DND-41 (cell line): ENCODE measurements around the gene F10.

Source experiments
- EZH2 ChIP-seq: IDR thresholded peaks from 3 replicates; pipeline ENCODE4 v1.6.1; 2012; ENCODE audit warnings: borderline replicate concordance, low read depth, mild to moderate bottlenecking, moderate library complexity, low read length, inconsistent platforms; ENCODE audit not compliant: severe bottlenecking
- TF ChIP-seq, protein P1 (sequence below): IDR thresholded peaks from 2 replicates; pipeline ENCODE4 v1.5.1; 2012; ENCODE audit warnings: borderline replicate concordance, low read length, moderate library complexity, mild to moderate bottlenecking; ENCODE audit not compliant: poor library complexity, severe bottlenecking; ENCODE audit errors: extremely low read depth

- TF ChIP-seq, protein P1, sequence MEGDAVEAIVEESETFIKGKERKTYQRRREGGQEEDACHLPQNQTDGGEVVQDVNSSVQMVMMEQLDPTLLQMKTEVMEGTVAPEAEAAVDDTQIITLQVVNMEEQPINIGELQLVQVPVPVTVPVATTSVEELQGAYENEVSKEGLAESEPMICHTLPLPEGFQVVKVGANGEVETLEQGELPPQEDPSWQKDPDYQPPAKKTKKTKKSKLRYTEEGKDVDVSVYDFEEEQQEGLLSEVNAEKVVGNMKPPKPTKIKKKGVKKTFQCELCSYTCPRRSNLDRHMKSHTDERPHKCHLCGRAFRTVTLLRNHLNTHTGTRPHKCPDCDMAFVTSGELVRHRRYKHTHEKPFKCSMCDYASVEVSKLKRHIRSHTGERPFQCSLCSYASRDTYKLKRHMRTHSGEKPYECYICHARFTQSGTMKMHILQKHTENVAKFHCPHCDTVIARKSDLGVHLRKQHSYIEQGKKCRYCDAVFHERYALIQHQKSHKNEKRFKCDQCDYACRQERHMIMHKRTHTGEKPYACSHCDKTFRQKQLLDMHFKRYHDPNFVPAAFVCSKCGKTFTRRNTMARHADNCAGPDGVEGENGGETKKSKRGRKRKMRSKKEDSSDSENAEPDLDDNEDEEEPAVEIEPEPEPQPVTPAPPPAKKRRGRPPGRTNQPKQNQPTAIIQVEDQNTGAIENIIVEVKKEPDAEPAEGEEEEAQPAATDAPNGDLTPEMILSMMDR: no peak
- TF ChIP-seq EZH2: no peak
Measured at GRCh38 chr13:113080901-113081521, 41.6 kb upstream of the F10 start.
